Colonic mucosa (tissue), 4 donors: Measurements from ENCODE around the gene TEX22. TPM values are rescaled to one million over a fixed set of nuclear protein-coding genes. Genes with fewer than 3 reads are reported as not detected.

Experiments
- DNase-seq: peaks from one replicate; pipeline ENCODE4 v3.0.0-alpha.2; 2020
- H3K27ac ChIP-seq: fragments of 200-600 bp; one replicate; pipeline ENCODE4 v1.8.0; 2021
- H3K27me3 ChIP-seq: fragments of 200-600 bp; one replicate; pipeline ENCODE4 v1.8.0; 2021
- H3K36me3 ChIP-seq: fragments of 200-600 bp; one replicate; pipeline ENCODE4 v1.8.0; 2021
- H3K4me1 ChIP-seq: fragments of 200-600 bp; one replicate; pipeline ENCODE4 v1.8.0; 2021; ENCODE audit warnings: mild to moderate bottlenecking
- H3K4me3 ChIP-seq: fragments of 200-600 bp; one replicate; pipeline ENCODE4 v1.8.0; 2021
- H3K9ac ChIP-seq, 2 donors: one replicate each; pipeline ENCODE4 v1.7.0; 2013; ENCODE audit warnings: control low read depth in 2 of 2, low read depth in 2 of 2, low read length in 2 of 2
- H3K9me3 ChIP-seq: fragments of 200-600 bp; one replicate; pipeline ENCODE4 v1.8.0; 2021
- CTCF ChIP-seq: fragments of 200-600 bp; IDR thresholded peaks from one replicate; pipeline ENCODE4 v1.8.0; 2022; ENCODE audit warnings: antibody characterized with exemption, mild to moderate bottlenecking
- intact Hi-C: fragments of 100-400 bp; cut with DNase I; formaldehyde crosslinking; loops from one replicate; pipeline ENCODE4 v1.14.1; 2022
- total RNA-seq, 2 donors: library from RNA; stranded (reverse); fragmentation: NEBNext Ultra II Directional in 1 of 2; extraction: Animal tissue kit (Norgen Biotek cat#: 25700) in 1 of 2; gene quantifications; one replicate each; pipeline ENCODE4 v1.2.1, GENCODE V29; 2021
- donor health status: healthy.
- donor health status: DM: no; HTN: no; CAD: no.
- donor health status: DM: no; HTN: no; CAD: no.

Gene TEX22
- total RNA-seq, 2 donors from 2014 or later: 1.4 to 2.4 TPM

GRCh38 chr14:105418269-105419194 lies 20.2 kb downstream of the TEX22 start:
- no peak overlapping the region for H3K27ac ChIP-seq

GRCh38 chr14:105419195-105420091 lies 21.1 kb downstream of the TEX22 start, which contains the start of gene MTA1:
Gene MTA1 (plus strand): TSS chr14:105419827. CDS start chr14:105420036, 209 bp downstream.
- H3K4me3 ChIP-seq: peak within 1 kb of the TSS; percentile 71
- intact Hi-C loops: no loop called here
- DNase-seq: peak; percentile 65

More at GRCh38 chr14:105418269-105419194, 20.2 kb downstream of the TEX22 start:
- peaks cover 16% of the 10 kb centered on the region for H3K4me1 ChIP-seq
- no peaks in the 10 kb centered on the region for H3K9me3 ChIP-seq
- H3K36me3 ChIP-seq: no peaks in the 10 kb centered on the region
- no peaks in the 10 kb centered on the region for H3K27me3 ChIP-seq
- peak overlapping the region in 1 of 2 donors; percentile 70 for H3K9ac ChIP-seq
- no peak for TF ChIP-seq CTCF
- no peak for DNase-seq
- H3K4me3 ChIP-seq: peak overlapping the region; percentile 59
- intact Hi-C loops: no loop called here

GRCh38 chr14:105420101-105420973 lies 22.0 kb downstream of the TEX22 start:
- Histone ChIP-seq H3K27ac (no peak overlapping the region), H3K4me3 (peak overlapping the region; percentile 71), H3K27me3 (no peaks in the 10 kb centered on the region), H3K9me3 (no peaks in the 10 kb centered on the region), H3K9ac (peak overlapping the region; percentile 79), H3K4me1 (peaks cover 16% of the 10 kb centered on the region), H3K36me3 (no peaks in the 10 kb centered on the region)
- intact Hi-C loops: no loop called here
- no peak for DNase-seq
- no peak for TF ChIP-seq CTCF

More at GRCh38 chr14:105419195-105420091, 21.1 kb downstream of the TEX22 start, which contains the start of gene MTA1:
- no peaks in the 10 kb centered on the region for H3K36me3 ChIP-seq
- no peak for TF ChIP-seq CTCF
- no peaks in the 10 kb centered on the region for H3K27me3 ChIP-seq
- peak within 1 kb of the TSS; percentile 79 for H3K9ac ChIP-seq
- H3K27ac ChIP-seq: peak within 1 kb of the TSS; percentile 27
- peaks cover 16% of the 10 kb centered on the region for H3K4me1 ChIP-seq
- no peaks in the 10 kb centered on the region for H3K9me3 ChIP-seq

- H3K9ac ChIP-seq: peak overlapping the region; percentile 79
- no peak overlapping the region for H3K27ac ChIP-seq
These were observed 22.8 kb downstream of the TEX22 start for GRCh38 chr14:105420974-105421674.

More at GRCh38 chr14:105420974-105421674, 22.8 kb downstream of the TEX22 start:
- H3K9me3 ChIP-seq: no peaks in the 10 kb centered on the region
- TF ChIP-seq CTCF: no peak
- peaks cover 16% of the 10 kb centered on the region for H3K4me1 ChIP-seq
- DNase-seq: no peak
- H3K36me3 ChIP-seq: no peaks in the 10 kb centered on the region
- no peaks in the 10 kb centered on the region for H3K27me3 ChIP-seq
- H3K4me3 ChIP-seq: peak overlapping the region; percentile 71
- intact Hi-C loops: no loop called here
